GM11168 (cell line): Measurements from ENCODE around the gene AHRR.
"Not testable (repeated sequence)": the region's sequence is repeated elsewhere in the genome, so short reads cannot be mapped to it uniquely, and the experiment has no call there.

Experiments used
- in situ Hi-C: fragments of 300-500 bp; cut with MboI; formaldehyde crosslinking; loops from one replicate; pipeline ENCODE4 v1.12.0; 2022; ENCODE audit warnings: low sequenced_read_pairs; ENCODE audit not compliant: unreplicated experiment

AHRR gene

DNA sequence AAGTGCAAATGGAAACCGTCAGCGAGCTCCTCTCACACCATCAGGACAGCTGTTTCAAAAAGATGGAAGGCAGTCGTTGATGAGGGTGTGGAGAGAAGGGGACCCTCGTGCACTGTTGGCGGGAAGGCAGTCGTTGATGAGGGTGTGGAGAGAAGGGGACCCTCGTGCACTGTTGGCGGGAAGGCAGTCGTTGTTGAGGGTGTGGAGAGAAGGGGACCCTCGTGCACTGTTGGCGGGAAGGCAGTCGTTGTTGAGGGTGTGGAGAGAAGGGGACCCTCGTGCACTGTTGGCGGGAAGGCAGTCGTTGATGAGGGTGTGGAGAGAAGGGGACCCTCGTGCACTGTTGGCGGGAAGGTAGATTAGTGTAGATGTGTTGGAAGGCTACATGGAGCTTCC lies 80.7 kb downstream of the AHRR start:
- in situ Hi-C loops: not testable (repeated sequence)

DNA sequence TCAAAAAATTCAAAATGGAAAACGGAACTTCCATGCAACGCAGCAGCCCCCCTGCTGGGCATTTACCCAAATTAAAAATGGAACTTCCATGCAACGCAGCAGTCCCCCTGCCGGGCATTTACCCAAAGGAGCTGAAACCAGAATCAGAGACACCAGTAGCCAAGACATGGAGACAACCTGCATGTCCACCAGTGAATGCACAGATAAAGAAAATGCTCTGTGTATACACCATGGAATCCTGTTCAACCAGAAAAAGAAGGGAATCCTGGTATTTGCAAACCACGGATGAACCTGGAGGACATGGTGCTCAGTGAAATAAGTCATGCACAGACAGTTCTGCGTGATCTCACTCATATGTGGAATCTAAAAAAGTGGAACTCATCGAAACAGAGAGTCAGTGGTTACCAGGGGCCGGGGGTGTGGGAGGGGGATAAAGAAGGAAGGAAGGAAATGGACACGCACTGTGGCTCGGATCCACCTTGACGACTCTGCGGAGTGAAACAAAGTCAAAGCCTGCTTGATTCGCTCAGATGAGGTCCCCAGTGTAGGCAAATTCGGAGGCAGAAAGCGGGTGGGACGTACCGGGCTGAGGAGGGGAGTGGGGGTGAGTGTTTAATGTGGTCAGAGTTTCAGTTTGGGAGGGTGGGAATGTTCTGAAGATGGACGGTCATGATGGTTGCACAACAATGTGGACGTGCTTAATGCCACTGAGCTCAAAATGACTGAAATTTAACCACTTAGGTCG lies 81.3 kb downstream of the AHRR start:
- in situ Hi-C loops: no loop called here

DNA sequence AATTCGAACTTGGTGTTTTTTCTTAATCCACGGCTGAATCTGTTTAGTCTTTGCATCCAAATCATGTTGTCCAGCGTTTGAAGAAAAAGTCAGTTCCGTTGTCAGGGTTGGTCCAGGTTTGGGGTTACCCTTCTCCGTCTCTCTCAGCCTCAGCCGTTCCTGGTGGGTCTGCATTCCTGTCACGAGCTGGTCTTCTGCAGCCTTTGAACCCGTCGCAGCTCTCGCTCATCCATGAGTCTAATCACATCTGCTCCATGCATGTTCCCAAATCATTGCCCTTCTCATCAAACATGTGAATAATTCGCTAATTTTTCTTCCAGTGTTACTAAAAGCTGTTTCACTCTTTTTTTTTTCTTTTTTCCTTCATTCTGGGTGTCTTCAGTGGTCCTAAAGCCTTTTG lies 82.5 kb downstream of the AHRR start:
- in situ Hi-C loops: no loop called here

DNA sequence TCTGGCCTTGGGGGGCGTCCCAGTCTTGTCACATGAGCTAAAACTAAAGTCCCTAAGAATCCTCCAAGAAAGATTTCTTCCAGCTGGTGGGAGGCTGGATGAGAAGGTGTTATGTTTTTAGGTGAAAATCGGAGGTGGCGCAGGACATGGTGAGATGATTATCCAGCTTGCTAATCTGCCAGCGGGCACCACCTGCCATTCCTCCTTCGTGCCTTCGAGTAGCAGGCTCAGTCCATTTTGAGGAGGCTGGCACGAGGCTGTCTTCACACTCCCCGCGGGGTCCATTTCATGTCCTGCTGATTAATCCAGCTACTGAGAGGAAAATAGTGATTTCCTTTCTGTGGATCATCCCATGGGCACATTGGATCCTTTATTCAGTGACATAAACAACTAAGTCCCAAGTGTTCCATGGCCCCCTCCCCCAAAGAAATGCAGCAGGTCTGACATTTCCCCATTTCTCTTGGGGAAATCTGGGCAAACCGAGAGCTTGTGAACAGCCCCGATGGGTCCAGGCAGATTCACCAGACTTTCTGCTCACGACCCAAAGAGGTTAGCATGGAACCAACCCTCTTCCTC lies 83.2 kb downstream of the AHRR start:
- in situ Hi-C loops: no loop called here

DNA sequence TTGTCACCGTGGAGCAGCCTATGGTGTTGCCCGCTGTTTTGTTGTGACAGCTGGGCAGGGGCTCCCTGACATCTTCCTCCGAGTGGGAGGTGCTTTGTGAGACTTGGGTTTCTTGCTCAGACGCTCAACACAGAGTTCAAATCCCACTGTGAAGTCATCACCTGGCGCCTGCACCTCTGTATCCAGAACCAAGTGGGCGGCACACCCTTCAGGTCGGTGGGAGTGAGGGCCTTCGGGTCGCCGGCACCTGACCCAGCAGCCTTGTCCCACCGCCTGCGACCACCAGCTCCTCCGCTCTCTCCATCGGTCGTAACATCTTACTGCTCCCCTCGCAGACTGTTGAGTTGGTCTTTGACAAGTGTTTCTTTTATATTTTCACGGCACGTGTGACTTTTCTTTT lies 83.9 kb downstream of the AHRR start:
- in situ Hi-C loops: no loop called here

DNA sequence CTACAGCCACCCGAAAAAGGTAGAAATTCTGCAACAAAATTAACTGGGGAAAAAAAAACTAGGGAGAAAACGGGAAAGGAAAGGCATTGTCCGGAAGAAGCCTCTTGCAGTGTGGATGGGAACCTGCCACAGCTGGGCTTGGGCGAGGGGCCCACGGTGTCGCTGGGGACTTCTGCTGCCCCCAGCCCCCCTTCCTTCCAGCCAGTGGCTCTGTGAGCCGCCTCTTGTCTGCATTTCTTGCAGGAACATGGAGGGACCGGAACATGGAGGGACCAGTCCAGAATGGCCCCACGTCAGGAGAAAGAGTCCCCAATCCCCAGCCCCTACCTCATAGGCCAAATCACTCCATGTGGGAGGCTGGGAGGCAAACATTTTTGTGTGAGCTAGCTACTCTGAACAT lies 84.5 kb downstream of the AHRR start:
- in situ Hi-C loops: no loop called here

DNA sequence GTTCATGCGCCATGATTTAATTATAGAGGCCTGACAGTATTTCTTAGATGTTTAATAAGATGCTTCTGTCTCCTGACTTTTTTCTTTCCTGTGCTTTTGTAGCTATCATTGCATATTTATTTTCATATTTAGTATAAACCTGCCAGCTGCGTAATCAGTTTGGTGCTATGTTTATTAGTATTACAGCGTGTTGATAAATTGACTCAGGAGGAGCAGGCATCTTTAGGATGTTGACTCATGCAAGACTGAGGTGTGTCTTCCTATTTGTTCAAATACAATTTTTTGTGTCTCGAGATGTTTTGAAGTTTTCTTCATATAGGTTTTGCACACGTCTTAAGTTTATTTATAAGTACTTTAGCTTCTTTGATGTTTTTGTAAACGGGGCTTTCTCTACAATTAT lies 85.5 kb downstream of the AHRR start:
- in situ Hi-C loops: no loop called here

DNA sequence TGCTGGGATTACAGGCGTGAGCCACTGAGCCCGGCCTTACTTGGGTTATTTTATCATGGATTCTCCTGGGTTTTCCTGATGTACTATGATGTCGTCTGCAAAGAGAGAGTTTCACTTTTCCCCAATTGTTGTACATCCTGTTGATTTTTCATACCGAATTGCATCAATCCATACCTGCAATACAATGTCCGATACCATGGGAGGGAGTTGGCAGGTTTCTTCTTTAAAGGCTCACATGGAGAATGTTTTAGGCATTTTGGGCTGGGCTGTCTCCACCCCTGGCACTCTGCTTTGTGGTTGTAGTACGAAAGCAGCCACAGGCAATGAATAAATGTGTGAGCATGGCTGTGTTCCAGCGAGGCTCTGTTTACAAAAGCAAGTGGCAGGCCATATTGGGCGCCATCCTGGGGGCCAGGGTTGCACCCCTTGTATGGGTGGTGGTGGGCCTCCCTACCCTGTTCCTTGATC lies 86.3 kb downstream of the AHRR start:
- in situ Hi-C loops: no loop called here

DNA sequence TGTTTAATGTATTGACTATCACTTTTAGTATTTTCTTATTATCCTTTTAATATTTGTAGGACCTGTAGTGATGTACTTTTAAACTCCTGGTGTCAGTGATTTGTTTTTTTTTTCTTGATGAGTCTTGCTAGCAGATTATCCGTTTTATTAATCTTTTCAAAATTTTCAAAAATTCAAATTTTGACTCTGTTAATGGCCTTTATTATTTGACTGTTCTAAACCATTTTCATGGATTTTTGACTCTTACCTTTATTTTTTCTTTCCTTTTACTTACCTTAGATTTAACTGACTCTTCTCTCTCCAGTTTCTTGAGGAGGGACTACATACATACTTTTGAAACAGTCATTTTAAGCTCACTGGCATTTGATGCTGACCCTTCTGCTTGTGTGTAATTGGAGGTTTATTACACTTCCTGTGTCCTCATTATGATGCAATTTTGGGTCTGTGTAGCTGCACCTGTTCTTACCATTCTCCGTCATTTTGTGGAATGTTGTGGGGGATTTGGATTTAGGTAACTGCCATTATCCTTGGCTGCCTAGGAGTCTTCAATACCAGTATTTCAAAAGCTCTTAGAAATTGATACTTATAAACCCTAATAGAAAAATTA lies 89.5 kb downstream of the AHRR start:
- in situ Hi-C loops: no loop called here

DNA sequence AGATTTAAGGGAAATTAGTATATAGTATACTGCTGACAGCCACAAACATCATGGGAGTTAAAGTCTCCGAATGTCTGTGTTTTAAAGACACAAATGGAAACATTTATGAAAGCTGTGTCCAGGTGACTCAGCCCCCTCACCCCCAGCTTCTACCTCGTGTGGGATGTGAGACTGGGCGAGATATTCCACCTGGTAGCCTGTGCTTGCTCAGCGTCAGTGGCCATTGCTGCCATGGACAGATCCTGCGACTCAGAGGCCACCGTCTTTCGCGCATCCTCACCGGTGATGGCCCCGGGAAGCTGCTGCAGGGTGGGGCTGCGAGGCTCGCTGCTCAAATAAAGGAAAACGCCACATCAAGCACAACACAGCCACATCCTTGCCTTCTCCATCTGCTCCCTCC lies 90.2 kb downstream of the AHRR start:
- in situ Hi-C loops: no loop called here

DNA sequence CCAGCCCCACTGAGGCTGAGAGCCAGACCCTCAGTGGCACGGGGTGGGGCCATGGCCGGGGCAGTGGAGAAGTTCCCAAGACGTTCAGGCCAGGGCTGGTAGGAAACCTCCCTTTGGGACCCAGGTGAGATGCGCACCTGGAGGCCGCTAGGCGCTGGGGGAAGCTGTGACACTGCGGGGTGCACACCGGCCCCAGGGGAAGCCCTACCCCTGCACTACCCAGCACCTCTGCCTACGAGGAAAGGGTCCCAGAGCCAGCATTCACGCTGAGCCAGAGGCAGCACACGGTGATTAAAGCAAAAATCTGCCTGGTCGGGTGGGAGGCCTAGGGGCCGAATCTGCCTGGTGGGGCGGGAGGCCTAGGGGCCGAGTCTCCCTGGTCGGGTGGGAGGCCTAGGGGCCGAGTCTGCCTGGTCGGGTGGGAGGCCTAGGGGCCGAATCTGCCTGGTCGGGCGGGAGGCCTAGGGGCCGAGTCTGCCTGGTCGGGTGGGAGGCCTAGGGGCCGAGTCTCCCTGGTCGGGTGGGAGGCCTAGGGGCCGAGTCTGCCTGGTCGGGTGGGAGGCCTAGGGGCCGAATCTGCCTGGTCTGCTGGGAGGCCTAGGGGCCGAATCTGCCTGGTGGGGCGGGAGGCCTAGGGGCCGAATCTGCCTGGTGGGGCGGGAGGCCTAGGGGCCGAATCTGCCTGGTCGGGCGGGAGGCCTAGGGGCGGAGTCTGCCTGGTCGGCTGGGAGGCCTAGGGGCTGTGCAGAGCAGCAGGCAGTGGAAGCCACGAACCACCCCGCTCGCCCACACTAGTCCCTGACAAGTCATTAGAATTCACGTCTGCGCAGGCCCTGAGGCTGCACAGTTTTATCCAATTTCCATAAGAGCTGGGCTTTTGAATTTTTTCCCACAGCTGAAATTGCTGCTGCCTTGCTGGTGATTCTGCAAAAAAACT lies 93.7 kb downstream of the AHRR start:
- in situ Hi-C loops: not testable (repeated sequence)

DNA sequence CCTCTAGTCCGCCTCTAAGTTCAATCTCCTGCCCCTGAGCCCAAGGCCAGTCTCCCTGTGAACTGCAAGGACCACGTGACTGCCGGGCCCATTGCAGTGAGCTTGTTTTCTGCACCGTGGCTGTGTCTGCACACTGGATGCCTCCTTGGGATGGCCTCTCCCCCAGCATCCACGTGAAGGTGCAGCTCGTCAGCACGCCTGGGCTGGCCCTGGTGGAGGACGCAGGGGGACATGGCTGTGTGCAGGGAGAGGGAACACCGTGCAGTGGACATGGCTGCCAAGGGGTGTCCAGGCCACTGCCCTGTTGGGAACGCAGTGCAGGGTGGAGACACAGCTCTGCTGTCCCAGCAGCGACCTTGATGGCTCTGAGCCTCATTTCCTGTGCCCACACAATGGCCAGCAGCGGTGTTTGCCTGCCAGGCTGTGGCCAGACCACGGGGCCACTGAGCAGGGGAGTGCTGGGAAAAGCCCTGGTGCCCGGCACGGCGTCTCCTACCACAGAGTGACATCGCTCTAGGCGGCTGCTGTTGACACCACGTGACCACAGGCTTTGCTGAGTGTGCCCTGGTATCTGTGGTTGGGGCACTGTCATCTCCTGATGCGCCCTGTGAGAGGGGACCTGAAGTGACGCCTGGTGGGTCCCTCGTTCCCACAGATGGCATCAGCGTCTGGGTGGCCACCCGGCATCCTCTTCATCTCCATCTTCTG lies 94.6 kb downstream of the AHRR start:
- in situ Hi-C loops: no loop called here

DNA sequence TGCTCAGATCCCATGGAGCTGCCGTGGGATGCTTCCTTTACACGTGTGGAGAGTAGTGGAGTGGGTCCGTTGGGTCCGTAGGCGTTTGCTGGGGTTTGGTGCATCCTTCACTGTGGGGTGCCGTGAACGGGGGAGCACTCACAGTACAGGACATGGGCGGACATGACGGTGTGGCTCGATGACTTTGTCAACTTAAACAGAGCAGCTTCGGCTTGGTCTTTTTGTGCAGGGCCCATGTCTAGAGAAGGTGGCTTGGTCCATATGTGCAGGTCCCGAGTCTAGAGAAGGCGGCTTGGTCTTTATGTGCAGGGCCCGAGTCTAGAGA lies 95.1 kb downstream of the AHRR start:
- in situ Hi-C loops: no loop called here

DNA sequence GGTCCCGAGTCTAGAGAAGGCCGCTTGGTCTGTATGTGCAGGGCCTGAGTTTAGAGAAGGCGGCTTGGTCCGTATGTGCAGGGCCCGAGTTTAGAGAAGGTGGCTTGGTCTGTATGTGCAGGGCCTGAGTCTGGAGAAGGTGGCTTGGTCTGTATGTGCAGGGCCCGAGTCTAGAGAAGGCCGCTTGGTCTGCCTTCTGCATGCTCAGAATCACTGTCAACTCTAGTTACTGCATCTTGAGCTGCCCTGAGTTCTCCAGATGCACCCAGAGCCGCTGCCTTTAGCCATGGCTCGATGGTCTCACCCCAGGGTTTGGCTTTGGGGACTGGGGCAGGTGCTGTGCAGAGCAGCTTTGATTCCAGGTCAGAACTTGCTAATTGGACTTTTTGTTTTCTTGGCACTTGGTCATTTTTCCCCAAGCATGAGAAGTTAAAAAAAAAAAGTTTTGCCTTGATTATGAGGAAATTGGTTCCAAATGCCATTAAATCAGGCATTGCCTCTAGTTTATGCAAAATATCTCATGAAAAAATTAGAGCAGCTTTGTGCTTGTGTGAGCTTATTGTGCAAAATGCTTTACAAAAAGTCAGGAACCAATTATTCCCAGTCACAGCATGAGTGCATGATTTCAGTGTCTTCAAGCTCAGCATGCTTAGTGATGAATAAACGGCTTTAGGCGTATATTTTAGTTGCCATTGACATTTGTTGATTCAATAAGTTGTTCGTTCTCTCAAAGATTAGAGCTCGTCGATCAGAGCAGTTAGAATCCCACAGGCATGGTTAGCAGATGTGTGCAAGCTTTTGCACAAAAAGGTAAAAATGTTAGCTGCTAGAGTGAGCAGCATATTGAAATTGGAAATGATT lies 96.0 kb downstream of the AHRR start:
- in situ Hi-C loops: no loop called here

DNA sequence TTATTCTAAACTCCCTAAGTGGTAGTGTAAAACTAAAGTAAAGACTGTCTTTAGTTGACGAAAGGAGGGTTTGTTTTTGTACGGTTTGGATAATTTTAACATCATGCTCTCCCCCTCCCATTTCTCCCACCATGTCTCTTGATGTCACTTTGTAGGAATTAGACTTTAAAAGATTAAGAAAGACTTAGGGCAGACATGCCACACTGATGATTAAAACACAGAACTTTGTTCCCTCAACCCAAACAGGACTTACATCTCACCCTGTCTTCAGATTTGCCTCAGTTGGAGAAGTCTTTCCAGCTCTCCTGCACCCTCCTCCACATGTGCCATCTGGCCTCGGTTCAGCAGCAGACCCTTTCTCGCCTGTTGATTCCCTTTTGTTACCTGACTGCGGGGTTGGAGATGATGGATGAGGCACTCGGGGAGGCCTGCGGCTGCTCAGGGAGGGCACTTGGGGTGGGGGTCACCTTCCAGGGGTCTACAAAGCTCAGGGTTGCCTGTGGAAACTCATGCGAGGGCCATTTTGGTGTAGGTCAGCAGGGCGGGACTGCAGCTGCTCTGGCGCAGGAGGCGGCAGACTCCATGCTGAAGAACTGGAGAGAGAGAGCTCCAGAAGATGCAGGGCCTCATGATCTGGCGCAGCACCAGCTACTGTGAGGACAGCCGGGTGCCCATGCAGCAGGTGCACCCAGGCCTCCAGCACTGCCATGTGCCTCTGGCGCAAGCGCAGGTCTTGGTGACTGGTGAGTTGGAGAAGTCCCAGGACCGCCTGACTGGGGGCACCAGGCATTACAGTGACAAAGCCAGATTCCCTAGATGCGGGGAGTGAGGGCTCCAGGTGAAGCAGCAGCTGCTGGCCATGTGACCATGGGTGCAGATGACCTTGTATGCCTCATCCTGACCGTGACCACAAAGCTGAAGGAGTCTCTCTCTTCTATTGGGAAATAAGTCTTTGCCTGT lies 96.9 kb downstream of the AHRR start:
- in situ Hi-C loops: no loop called here

DNA sequence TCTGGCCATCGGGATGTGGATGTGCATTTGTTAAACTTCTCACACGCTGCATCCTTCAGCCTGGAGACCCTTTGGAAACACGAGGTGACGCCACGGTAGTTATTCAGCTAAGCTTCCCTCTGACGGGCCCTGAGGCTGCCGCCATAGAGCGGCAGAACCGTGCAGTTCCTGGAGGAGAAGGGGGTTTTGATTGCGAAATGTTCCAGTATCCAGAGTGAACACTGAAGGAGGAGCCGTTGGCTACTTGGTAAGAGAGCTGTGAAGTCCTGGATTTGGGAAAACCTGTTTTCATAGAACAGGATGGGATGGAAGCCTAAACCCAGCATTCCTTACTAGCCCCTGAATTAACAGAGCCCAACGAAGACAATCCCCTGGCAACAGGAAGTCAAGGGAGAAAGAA lies 98.5 kb downstream of the AHRR start:
- in situ Hi-C loops: no loop called here

DNA sequence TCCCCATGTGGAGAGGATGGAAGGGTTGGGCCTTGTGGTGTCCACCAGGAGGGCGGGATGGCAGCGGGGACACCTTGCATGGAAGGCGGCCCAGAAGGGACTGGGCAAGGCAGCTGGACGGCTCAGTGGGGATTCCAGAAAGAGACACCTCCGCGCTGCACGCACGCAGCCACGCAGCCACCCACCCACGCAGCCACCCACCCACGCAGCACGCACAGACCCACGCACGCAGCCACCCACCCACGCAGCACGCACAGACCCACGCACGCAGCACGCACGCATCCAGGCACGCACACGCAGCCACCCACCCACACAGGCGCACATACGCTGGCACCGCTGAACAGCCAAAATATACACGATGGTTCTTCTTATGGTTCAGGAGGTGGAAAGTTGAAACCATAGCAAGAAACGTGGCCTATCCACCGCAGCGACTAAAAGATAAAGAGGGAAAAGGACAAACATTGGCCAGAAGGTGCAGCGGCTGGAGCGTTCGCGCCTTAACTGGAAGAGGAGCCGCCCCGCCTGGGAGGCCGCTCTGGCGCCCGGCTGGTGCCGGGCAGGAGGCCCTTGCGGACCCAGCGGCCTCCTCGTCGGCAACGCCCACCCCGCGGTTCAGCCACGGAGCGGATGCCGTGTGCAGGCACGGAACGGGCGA lies 99.2 kb downstream of the AHRR start:
- in situ Hi-C loops: no loop called here
